HG03095 (cell line): ENCODE data around the gene SLC9A1.
"Not testable (repeated sequence)": the region's sequence is repeated elsewhere in the genome, so short reads cannot be mapped to it uniquely, and the experiment has no call there.

ENCODE experiments used
- ATAC-seq: cut with Tn5 transposase; IDR thresholded peaks from one replicate; pipeline ENCODE4 v1.9.1; 2021; ENCODE audit warnings: moderate library complexity; ENCODE audit not compliant: unreplicated experiment

The SLC9A1 gene

DNA sequence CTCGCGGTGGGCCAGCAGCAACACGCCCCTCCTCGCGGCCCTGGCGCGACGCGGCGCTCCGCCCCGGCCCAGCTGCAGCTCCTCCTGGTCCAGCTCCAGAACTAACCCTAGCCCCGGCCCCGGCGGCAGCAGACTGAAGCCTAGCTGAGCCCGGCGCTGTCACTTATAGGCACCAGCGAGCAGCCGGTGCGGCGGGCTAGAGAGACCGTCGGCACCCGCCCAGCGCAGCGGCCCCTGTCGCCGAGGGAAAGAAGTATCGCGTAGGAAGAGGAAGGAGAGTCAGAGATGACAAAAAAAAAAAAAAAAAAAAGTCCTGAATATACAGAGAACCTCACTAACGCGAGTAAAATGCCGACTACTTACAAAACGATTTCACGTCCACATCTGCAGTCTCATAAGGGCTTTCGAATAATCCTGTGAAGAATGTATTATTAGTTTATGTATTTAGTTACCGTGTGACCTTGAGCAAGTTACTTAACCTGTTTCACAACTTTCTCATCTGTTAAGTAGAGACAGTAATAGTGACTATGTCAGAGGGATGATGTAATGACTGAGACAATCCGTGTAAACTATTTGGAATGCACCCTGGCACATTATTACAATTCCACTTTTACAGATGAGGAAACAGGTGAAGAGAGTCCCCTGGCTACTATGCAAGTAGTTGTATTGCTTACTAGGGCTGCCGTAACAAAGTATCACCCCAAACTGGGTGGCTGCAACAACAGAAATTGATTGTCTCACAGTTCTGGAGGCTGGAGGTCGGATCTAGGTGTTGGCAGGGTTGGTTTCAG, at the start of gene SLC9A1:
Gene SLC9A1, minus strand, starts transcription at position 135 of the 791 bp plus-strand sequence. CDS start 791 bp downstream, outside the sequence.
- ATAC-seq: peak; percentile 82

DNA sequence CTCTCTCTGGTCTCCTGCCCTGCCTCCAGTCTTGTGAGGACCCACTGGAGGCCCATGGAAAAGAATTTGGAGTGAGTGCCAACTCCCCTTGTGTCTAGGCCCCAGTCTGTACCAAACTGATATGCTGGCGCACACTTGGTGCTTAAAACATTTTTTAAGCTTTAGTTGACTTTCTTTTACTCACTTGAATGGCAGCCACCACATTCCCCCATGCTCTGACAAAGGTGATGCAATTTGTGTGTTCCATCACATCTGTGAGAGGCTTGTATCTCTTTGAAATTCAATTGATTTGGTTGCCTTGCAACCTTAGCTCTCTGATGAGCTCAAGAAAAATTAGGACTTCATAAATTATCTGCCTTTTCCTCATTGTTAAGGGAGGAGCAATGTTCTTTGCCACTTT, 49.0 kb upstream of the SLC9A1 start:
- no peak for ATAC-seq

DNA sequence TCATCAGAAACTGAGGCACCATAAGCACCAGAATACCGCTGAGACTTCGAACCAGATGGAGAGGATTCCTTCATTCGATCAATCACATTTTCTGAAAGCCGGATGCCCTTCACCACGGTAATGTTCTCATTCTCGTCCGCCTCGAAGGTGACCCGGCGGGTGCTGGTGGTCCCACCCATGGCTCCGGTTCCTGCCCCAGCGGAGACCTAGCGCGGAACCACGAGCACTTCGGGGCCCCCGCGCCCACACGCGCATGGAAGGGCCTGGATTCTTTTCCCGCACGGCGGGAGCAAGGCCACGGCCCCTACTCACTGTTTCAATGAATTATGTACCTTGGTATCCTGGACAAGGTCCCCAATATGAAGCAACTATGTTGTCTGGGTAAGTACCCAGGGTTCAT, 46.4 kb upstream of the SLC9A1 start:
- ATAC-seq: no peak

DNA sequence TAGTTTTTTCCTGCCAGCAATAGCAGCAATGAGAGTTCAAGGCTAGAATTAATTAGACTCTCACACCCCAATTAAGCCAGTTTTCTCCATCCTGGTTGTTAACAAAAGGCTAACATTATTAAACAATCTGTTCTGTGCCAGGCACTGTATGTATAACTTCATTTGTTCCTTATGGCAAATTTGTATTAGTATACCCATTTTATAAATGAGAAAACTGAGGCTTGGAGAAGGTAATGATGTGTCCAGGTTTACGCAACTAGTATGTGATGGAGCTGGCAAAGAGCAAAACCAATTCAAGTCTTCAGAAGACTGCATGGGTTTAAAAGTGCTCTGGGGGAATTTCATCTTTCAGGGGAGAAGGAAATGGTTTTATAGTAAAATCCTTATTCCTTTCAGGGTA, 38.3 kb upstream of the SLC9A1 start:
- no peak for ATAC-seq

DNA sequence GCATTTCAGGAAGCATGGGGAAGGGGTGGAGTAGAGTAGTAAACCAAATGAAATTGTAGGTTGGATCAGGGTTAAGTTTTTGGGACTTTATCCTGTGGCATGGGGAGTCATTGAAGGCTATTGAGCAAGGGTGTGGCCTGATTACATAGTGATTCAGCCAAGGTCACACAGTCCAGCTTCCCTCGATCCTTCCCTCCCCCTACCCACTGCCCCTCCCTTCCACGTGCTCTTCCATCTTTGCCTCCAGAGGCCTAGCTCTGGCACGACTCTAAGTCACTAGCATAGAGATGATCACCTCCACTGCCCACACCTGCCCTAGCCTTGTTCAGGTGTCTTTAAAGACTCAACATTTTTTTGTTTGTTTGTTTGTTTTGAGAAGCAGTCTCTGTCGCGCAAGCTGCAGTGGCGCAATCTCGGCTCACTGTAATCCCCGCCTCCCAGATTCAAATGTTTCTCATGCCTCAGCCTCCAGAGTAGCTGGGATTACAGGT, 37.2 kb upstream of the SLC9A1 start:
- no peak for ATAC-seq

DNA sequence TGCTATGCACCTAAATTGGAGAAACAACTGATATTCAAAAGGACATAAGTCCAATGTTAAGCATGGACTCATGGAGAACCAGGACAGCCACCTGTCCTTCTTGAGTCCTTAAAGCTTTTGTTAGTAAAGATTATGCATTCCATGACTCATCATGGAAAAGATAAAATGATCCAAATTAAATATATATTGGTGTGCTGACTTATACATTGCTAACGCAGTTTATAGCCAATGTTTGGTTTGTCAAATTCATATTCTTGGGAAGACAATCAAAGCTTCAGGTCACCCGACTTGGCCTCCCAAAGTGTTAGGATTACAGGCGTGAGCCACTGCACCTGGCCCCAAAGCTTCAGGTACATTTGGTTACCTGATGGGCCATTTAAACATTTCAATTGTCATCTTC, 29.7 kb upstream of the SLC9A1 start:
- ATAC-seq: not testable (repeated sequence)

DNA sequence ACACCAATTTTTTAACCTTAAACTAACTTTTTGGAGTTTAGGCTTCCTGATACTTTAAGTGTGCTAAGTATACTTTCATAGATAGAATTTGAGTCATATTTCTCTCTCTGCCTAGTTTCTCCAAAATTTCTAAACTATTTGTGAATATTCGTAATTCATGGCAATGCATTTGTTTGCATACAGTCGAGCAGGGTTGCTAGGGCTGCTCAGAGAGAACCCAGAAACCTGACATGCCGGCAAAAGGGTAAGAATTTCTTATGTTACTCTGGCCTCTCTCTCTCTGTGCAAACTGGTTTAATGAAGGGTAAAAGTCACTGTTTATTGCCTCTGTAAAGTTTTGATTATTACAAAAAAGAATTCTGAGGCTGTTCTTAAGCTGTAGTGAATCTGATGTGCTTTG, 25.1 kb upstream of the SLC9A1 start:
- no peak for ATAC-seq

DNA sequence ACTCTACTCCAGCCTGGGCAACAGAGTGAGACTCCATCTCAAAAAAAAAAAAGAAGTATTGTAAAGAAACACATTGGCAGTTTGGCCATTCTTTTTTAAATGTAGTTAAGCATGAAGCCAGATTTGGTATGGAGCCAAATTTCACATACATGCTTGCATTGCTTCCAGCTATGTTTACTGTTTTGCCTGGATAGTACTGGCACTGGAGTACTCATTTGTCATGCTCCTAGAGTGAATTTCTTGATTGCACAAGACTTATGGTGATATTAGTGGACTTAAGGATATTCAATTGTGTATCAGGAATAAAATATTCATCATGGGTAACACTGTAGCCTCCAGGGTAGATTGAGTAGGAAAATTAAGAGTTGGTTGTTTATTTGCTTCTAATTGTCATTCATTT, 24.5 kb upstream of the SLC9A1 start:
- no peak for ATAC-seq

DNA sequence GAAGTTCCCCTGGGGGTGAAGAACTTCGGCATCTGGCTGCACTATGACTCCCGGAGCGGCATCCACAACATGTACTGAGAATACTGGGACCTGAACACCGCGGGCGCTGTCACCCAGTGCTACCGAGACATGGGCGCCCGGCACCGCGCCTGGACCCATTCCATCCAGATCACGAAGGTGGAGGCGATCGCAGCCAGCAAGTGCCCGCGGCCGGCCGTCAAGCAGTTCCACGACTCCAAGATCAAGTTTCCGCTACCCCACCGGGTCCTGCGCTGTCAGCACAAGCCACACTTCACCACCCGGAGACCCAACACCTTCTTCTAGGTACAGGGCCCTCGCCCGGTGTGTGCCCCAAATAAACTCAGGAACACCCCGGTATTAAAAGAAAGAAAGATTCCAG, 22.0 kb upstream of the SLC9A1 start:
- no peak for ATAC-seq

DNA sequence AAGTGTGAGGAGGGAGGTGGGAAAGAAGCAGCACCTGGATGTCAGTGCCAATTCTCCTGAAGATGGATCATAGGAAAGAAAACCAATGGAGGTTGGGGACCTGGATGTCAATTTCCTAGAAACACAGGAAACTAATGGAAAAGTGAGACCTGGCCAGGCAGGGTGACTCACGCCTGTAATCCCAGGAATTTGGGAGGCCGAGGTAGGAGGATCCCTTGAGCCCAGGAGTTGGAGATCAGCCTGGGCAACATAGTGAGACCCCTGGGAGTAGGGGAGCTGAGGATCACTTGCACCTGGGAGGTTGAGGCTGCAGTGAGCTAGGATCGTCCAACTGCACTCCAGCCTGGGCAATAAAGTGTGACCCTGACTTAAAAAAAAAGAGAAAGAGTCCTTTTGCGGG, 21.4 kb upstream of the SLC9A1 start:
- ATAC-seq: no peak

DNA sequence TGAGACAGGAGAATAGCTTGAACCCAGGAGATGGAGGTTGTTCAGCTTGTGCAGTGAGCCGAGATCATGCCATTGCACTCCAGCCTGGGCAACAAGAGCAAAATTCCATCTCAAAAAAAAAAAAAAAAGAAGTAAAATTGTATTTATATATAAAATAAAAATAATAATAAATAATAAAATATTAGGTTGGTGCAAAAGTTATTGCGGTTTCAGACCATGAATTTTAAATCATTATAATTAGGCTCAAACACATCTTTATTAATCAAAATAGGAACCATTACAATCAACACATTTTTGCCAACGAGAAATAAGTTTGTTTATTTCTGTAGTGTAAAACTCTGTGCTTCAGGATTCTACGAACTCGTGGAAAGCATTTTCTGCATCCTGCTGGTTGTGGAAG, 18.1 kb upstream of the SLC9A1 start:
- not testable (repeated sequence) for ATAC-seq

DNA sequence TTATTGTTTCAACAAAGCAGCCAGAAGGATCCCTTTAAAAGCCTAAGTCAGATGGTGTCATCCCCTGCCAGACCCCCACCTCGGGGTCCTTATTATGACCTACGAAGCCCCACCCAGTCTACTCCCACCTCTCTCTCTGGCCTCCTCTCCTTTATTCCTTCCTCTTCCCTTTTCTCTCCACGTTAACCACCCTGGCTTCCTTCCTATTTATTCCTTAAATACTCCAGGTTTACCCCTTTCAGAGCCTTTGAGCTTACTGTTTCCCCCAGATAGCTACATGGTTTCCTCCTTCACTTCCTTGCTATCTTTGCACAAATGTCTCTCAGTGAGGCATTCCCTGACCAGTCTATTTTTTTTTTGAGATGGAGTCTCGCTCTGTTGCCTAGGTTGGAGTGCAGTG, 12.0 kb upstream of the SLC9A1 start:
- no peak for ATAC-seq

DNA sequence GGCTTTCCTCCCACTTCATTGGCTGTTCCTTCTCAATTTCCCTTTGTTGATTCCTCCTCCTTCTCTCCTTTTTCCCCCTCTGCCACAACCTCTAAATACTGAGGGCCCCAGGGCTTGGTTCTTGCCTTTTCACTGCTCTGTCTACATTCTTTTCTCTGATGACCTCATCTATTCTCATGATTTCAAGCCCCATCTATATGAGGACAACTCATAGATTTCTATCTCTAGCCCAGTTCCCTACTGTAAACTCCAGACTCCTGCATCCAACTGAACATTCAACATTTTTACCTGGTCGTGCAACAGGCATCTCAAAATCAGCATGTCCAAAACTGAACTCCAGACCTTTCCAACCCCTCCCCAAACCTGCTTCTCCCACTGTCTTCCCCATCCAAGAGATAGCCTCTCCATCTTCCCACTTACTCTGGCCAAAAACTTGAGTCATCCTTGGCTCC, 11.5 kb upstream of the SLC9A1 start:
- no peak for ATAC-seq

DNA sequence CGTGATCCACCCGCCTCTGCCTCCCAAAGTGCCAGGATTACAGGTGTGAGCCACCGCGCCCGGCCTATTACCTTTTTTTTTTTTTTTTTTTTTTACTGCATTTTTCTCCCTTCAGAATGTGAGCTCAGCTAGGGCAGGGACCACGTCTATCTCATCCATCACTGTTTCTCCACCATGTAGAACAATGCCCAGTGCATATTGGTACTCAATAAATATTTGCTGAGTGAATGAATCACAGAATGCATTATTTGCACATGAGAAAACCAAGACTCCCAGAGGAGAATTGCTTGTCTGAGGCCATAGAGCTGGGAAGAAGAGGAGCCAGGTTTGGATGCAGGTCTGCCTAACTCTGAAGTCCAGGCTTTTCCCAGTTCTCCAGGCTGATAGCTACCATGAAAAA, 8.2 kb upstream of the SLC9A1 start:
- no peak for ATAC-seq

DNA sequence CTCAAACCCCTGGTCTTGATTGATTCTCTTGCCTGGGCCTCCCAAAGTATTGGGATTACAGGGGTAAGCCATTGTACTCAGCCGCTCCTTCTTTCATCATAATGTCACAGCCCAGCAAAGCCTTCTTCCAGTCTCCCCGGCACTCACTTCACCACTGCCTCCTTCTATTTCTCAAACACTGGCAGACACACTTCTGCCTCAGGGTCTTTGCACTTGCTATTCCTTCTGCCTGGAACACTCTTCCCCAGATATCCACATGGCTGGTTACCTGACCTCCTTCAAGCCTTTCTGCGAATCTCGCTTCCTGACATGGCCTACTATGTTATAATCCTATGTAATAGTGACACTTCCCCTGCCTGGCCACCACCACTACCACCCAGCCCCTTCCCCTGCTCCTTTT, 7.2 kb upstream of the SLC9A1 start:
- no peak for ATAC-seq

DNA sequence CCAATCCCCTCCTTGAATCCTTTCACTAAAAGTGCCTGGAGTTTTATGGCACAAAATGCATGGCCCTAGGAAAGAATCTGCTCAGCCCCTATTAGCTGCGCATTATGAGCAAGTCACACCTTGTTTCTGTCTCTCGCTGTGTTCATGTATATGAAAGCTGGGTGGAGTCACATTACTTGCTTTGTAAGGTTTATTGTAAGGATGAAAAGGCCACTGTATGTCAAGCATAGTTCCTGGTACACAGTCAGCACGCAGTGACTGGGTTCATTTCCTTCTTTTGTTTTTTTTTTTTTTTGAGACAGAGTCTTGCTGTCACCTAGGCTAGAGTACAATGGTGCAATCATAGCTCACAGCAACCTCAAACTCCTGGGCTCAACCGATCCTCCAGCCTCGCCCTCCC, 6.7 kb upstream of the SLC9A1 start:
- no peak for ATAC-seq

DNA sequence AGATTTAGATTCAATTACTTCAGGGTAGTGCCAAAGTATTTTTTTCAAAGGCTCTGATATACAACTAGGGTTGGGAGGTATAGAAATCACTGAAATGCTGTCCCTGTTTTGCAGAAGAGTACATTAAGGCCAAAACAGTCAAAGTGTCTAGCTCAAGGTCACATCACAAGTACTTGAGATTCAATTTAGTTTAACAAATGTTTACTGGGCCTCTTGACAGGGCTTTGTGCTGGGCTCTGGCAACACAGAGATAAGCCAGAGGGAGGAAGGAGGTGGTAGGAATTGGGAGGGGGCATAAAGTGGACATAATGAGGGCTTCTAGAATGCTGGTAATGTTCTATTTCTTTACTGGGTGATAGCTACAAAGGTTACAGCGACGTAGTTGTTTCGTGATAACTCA, 2.3 kb upstream of the SLC9A1 start:
- ATAC-seq: no peak

DNA sequence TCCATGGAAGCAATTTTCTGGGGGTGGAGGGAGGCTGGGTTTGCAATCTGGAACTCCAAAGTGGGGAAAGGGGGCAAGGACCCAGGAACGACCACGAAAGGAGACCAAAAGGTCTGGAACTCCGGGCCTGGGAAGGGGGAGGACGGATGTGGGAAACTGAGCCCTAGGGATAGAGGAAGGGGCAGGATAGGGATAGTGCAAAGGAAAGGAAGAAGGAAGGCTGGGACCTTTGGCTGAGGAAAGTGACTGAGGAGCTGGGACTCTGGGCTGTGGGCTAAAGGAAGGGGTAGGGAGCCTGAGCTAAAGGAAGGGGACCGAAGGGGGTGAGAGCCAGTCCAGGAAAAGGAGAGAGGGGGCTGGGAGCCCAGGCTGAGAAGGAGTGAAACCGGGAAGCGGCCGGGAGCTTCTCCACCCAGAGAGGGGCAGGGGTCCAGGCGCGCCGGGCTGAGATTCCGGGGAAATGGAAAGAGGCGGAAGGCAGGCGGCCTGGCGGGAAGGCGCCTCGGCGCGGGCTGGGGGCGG, 395 bp downstream of the SLC9A1 start:
- no peak for ATAC-seq

DNA sequence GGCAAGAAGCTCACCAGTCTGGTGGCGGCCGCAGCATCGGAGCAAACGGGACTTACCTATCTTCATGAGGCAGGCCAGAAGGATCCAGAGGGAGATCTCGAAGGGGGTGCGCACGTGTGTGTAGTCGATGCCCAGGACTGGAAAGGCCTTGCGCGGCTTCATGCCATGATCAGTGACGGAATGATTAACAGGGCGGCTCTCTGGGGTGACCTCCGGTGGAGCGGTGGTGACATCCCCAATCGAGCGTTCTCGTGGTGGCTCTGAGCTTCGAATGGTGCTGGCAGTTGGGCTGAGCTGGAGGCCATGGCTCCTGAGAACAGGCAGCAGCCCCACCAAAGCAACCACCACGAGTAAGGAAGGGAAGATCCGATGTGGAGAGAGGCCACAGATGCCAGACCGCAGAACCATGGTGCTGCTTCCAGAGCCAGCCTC, 982 bp downstream of the SLC9A1 start:
- no peak for ATAC-seq

DNA sequence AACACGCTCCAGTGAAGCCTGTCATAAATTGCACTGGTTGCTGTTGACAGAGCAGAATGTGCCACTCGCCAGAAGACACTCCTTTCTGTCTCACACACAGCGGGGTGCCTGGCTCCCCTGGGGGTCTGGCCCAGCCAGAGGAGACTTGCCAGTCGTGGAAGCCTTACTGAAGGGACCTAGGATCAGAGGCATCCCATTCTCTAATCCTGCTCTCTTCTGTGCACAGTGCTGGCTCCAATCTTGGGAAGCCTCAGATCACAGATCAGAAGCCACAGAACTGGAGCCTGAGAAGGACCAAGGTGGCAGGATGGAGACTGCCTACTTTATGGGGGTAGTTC, 1.4 kb downstream of the SLC9A1 start:
- no peak for ATAC-seq

DNA sequence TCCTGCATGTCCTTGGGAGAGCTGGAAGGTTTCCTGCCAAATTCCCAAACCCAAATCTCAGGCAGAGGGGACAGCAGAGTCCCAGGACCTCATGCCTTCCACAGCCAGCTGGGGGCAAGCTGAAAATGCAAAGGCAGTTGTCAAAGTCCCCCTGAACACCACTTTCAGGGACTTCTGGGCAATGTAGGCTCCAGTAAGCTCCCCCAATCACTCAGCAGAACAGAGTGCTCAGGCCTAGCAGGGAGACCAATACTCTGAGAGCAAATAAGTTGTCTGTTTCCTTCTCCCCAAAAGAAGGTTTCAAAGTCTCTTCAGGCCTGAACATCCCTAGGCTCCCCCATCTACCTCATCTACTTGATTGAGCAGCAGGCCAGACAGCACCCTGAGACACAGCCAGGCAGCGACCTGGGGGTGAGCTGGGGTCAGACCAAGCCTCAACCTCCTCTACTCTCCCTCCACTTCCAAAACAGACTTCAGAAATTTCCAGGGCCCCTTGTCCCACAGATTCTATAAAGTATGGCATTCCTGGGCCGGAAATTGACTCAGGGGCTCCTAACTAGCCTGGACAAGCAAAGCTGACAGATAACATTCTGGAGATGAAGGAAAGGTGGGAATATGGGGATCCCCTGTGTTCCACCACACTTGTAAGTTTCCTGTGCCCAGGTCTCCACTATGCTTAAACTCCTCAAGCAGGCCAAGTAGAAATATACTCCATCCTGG, 1.9 kb downstream of the SLC9A1 start:
- no peak for ATAC-seq
